Esophagus squamous epithelium (tissue), 4 donors: Measurements from ENCODE around the gene MTSS2.

Experiments used
- CTCF ChIP-seq, 6 experiments: fragments of 450-650 bp in 4 of 6; fragments of 200-600 bp in 2 of 6; sonication (generic) in 2 of 6; IDR thresholded peaks; one replicate each; pipeline ENCODE4 v1.5.1; 2016 to 2019; ENCODE audit warnings: antibody characterized with exemption in 6 of 6, mild to moderate bottlenecking in 4 of 6, moderate library complexity in 4 of 6
- POLR2A ChIP-seq, 4 donors: fragments of 450-650 bp; IDR thresholded peaks; one replicate each; pipeline ENCODE4 v1.6.1; 2017; ENCODE audit warnings: antibody characterized with exemption in 4 of 4, mild to moderate bottlenecking in 4 of 4, moderate library complexity in 3 of 4

- no peak for TF ChIP-seq CTCF (IDR thresholded peaks at IDR 0.05)
- TF ChIP-seq POLR2A (IDR thresholded peaks at IDR 0.05): no peak
Measured at GRCh38 chr16:70725024-70725911, 39.4 kb upstream of the MTSS2 start.
